ENCODE data around the gene SLC9A6.

Gene SLC9A6

GRCh38 chrX:136064661-136065043 is 79.4 kb downstream of the SLC9A6 start:
- H4K20me1 ChIP-seq (ENCODE audit: insufficient read depth, low read length), result no peaks in the 10 kb centered on the region
- H3K27me3 ChIP-seq (ENCODE audit: low read depth, low read length), result no peaks in the 10 kb centered on the region
- no peak overlapping the region for H3K4me2 ChIP-seq (ENCODE audit: low read length)

GRCh38 chrX:136065044-136065671 is 79.9 kb downstream of the SLC9A6 start:
- no peak for TF ChIP-seq CTCF (IDR thresholded peaks at IDR 0.05; ENCODE audit: low read depth, low read length)
- Histone ChIP-seq H4K20me1 (ENCODE audit: insufficient read depth, low read length) (no peaks in the 10 kb centered on the region), H3K4me2 (ENCODE audit: low read length) (no peak overlapping the region), H3K36me3 (replicated peaks; ENCODE audit: low read depth, low read length) (no peaks in the 10 kb centered on the region), H3K9me3 (ENCODE audit: insufficient read depth, low read length) (no peaks in the 10 kb centered on the region), H3K27me3 (ENCODE audit: low read depth, low read length) (no peaks in the 10 kb centered on the region), H3K79me2 (ENCODE audit: low read length) (no peaks in the 10 kb centered on the region), H3K27ac (ENCODE audit: low read length) (no peak overlapping the region), H3K4me1 (ENCODE audit: low read length) (no peaks in the 10 kb centered on the region), H3K4me3 (ENCODE audit: low read length) (no peak overlapping the region), H3K9ac (ENCODE audit: low read length) (no peak overlapping the region), H2AFZ (ENCODE audit: low read depth, low read length) (no peak overlapping the region)

More at GRCh38 chrX:136064661-136065043, 79.4 kb downstream of the SLC9A6 start:
- Histone ChIP-seq H3K9ac (ENCODE audit: low read length) (no peak overlapping the region), H3K4me1 (ENCODE audit: low read length) (no peaks in the 10 kb centered on the region), H3K9me3 (ENCODE audit: insufficient read depth, low read length) (no peaks in the 10 kb centered on the region), H3K79me2 (ENCODE audit: low read length) (no peaks in the 10 kb centered on the region), H3K27ac (ENCODE audit: low read length) (no peak overlapping the region), H3K4me3 (ENCODE audit: low read length) (no peak overlapping the region), H3K36me3 (replicated peaks; ENCODE audit: low read depth, low read length) (no peaks in the 10 kb centered on the region), H2AFZ (ENCODE audit: low read depth, low read length) (no peak overlapping the region)
- no peak for TF ChIP-seq CTCF (IDR thresholded peaks at IDR 0.05; ENCODE audit: low read depth, low read length)
- no peak for TF ChIP-seq EZH2phosphoT487 (IDR thresholded peaks at IDR 0.05; ENCODE audit: low read depth)

- Histone ChIP-seq H4K20me1 (ENCODE audit: insufficient read depth, low read length) (no peaks in the 10 kb centered on the region), H3K36me3 (replicated peaks; ENCODE audit: low read depth, low read length) (no peaks in the 10 kb centered on the region), H3K27me3 (ENCODE audit: low read depth, low read length) (no peaks in the 10 kb centered on the region), H3K9ac (ENCODE audit: low read length) (no peak overlapping the region), H3K79me2 (ENCODE audit: low read length) (no peaks in the 10 kb centered on the region), H3K4me1 (ENCODE audit: low read length) (no peaks in the 10 kb centered on the region), H3K4me2 (ENCODE audit: low read length) (no peak overlapping the region), H3K9me3 (ENCODE audit: insufficient read depth, low read length) (no peaks in the 10 kb centered on the region), H3K4me3 (ENCODE audit: low read length) (no peak overlapping the region), H3K27ac (ENCODE audit: low read length) (no peak overlapping the region), H2AFZ (ENCODE audit: low read depth, low read length) (no peak overlapping the region)
- no peak for TF ChIP-seq CTCF (IDR thresholded peaks at IDR 0.05; ENCODE audit: low read depth, low read length)
- TF ChIP-seq EZH2phosphoT487 (IDR thresholded peaks at IDR 0.05; ENCODE audit: low read depth), result no peak
These were observed 81.9 kb downstream of the SLC9A6 start for GRCh38 chrX:136067097-136067496.

GRCh38 chrX:136067966-136068365 is 82.7 kb downstream of the SLC9A6 start:
- Histone ChIP-seq H3K4me3 (ENCODE audit: low read length) (no peak overlapping the region), H4K20me1 (ENCODE audit: insufficient read depth, low read length) (no peaks in the 10 kb centered on the region)

More at GRCh38 chrX:136067966-136068365, 82.7 kb downstream of the SLC9A6 start:
- H3K27ac ChIP-seq (ENCODE audit: low read length), result no peak overlapping the region
- H3K79me2 ChIP-seq (ENCODE audit: low read length), result no peaks in the 10 kb centered on the region
- H3K36me3 ChIP-seq (replicated peaks; ENCODE audit: low read depth, low read length), result no peaks in the 10 kb centered on the region
- no peak overlapping the region for H2AFZ ChIP-seq (ENCODE audit: low read depth, low read length)
- H3K9me3 ChIP-seq (ENCODE audit: insufficient read depth, low read length), result no peaks in the 10 kb centered on the region
- no peak overlapping the region for H3K4me2 ChIP-seq (ENCODE audit: low read length)
- H3K9ac ChIP-seq (ENCODE audit: low read length), result no peak overlapping the region
- no peaks in the 10 kb centered on the region for H3K4me1 ChIP-seq (ENCODE audit: low read length)
- TF ChIP-seq CTCF (IDR thresholded peaks at IDR 0.05; ENCODE audit: low read depth, low read length), result no peak
- TF ChIP-seq EZH2phosphoT487 (IDR thresholded peaks at IDR 0.05; ENCODE audit: low read depth), result no peak
- no peaks in the 10 kb centered on the region for H3K27me3 ChIP-seq (ENCODE audit: low read depth, low read length)
